Duodenal mucosa (tissue), 2 donors: ENCODE measurements around the gene PHACTR1.

ENCODE experiments used
- H3K27ac ChIP-seq: one replicate; pipeline ENCODE4 v1.7.0; 2013; ENCODE audit warnings: low read depth, low read length
- H3K27me3 ChIP-seq, 2 donors: one replicate each; pipeline ENCODE4 v1.7.0; 2013; ENCODE audit warnings: low read length in 2 of 2, control low read depth in 1 of 2; ENCODE audit not compliant: insufficient read depth in 2 of 2, control insufficient read depth in 1 of 2
- H3K36me3 ChIP-seq, 2 donors: one replicate each; pipeline ENCODE4 v1.7.0; 2013; ENCODE audit warnings: low read length in 2 of 2, control low read depth in 1 of 2; ENCODE audit not compliant: insufficient read depth in 2 of 2, control insufficient read depth in 1 of 2
- H3K4me1 ChIP-seq, 2 donors: one replicate each; pipeline ENCODE4 v1.7.0; 2013; ENCODE audit warnings: low read length in 2 of 2, control low read depth in 1 of 2; ENCODE audit not compliant: insufficient read depth in 2 of 2, control insufficient read depth in 1 of 2
- H3K4me3 ChIP-seq, 2 donors: one replicate each; pipeline ENCODE4 v1.7.0; 2013; ENCODE audit warnings: low read length in 2 of 2, low read depth in 1 of 2
- H3K9ac ChIP-seq, 2 donors: one replicate each; pipeline ENCODE4 v1.7.0; 2013; ENCODE audit warnings: low read length in 2 of 2, low read depth in 1 of 2
- H3K9me3 ChIP-seq, 2 donors: one replicate each; pipeline ENCODE4 v1.7.0; 2013; ENCODE audit warnings: low read length in 2 of 2, control low read depth in 1 of 2; ENCODE audit not compliant: control insufficient read depth in 1 of 2

PHACTR1 gene

GRCh38 chr6:12911427-12911826 is 194.9 kb downstream of the PHACTR1 start:
- no peak overlapping the region for H3K9ac ChIP-seq
- no peaks in the 10 kb centered on the region for H3K36me3 ChIP-seq
- no peaks in the 10 kb centered on the region for H3K9me3 ChIP-seq
- no peaks in the 10 kb centered on the region for H3K4me1 ChIP-seq
- no peak overlapping the region for H3K4me3 ChIP-seq
- no peaks in the 10 kb centered on the region for H3K27me3 ChIP-seq
- no peak overlapping the region for H3K27ac ChIP-seq

- H3K27ac ChIP-seq, result no peak overlapping the region
- H3K4me1 ChIP-seq, result no peaks in the 10 kb centered on the region
- H3K9me3 ChIP-seq, result no peaks in the 10 kb centered on the region
- no peaks in the 10 kb centered on the region for H3K27me3 ChIP-seq
- no peaks in the 10 kb centered on the region for H3K36me3 ChIP-seq
- no peak overlapping the region for H3K4me3 ChIP-seq
- no peak overlapping the region for H3K9ac ChIP-seq
Measured at GRCh38 chr6:12913201-12913600, 196.6 kb downstream of the PHACTR1 start.

GRCh38 chr6:12916006-12916405 is 199.4 kb downstream of the PHACTR1 start:
- H3K4me3 ChIP-seq, result no peak overlapping the region
- H3K4me1 ChIP-seq, result no peaks in the 10 kb centered on the region
- H3K27ac ChIP-seq, result no peak overlapping the region
- no peak overlapping the region for H3K9ac ChIP-seq
- H3K36me3 ChIP-seq, result no peaks in the 10 kb centered on the region
- no peaks in the 10 kb centered on the region for H3K27me3 ChIP-seq
- H3K9me3 ChIP-seq, result no peaks in the 10 kb centered on the region

- no peak overlapping the region for H3K4me3 ChIP-seq
- H3K4me1 ChIP-seq, result no peaks in the 10 kb centered on the region
- H3K9ac ChIP-seq, result no peak overlapping the region
- no peaks in the 10 kb centered on the region for H3K27me3 ChIP-seq
- H3K27ac ChIP-seq, result no peak overlapping the region
- H3K9me3 ChIP-seq, result no peaks in the 10 kb centered on the region
- H3K36me3 ChIP-seq, result no peaks in the 10 kb centered on the region
Measured at GRCh38 chr6:12916420-12917136, 200.0 kb downstream of the PHACTR1 start.

- no peaks in the 10 kb centered on the region for H3K36me3 ChIP-seq
- H3K27ac ChIP-seq, result no peak overlapping the region
- no peaks in the 10 kb centered on the region for H3K9me3 ChIP-seq
- H3K4me3 ChIP-seq, result no peak overlapping the region
- H3K4me1 ChIP-seq, result no peaks in the 10 kb centered on the region
- no peak overlapping the region for H3K9ac ChIP-seq
- H3K27me3 ChIP-seq, result no peaks in the 10 kb centered on the region
Measured at GRCh38 chr6:12921467-12921866, 204.9 kb downstream of the PHACTR1 start.

- Histone ChIP-seq H3K9me3 (no peaks in the 10 kb centered on the region), H3K4me1 (no peaks in the 10 kb centered on the region), H3K36me3 (no peaks in the 10 kb centered on the region), H3K4me3 (no peak overlapping the region), H3K27ac (no peak overlapping the region), H3K9ac (no peak overlapping the region), H3K27me3 (peaks cover 0 to 3% of the 10 kb centered on the region in 2 donors)
Measured at GRCh38 chr6:12923644-12924235, 207.2 kb downstream of the PHACTR1 start.

GRCh38 chr6:12924911-12925310 is 208.3 kb downstream of the PHACTR1 start:
- Histone ChIP-seq H3K4me3 (no peak overlapping the region), H3K27me3 (peaks cover 0 to 3% of the 10 kb centered on the region in 2 donors), H3K36me3 (no peaks in the 10 kb centered on the region), H3K9ac (no peak overlapping the region), H3K4me1 (no peaks in the 10 kb centered on the region), H3K9me3 (no peaks in the 10 kb centered on the region), H3K27ac (no peak overlapping the region)

- Histone ChIP-seq H3K4me3 (no peak overlapping the region), H3K4me1 (no peaks in the 10 kb centered on the region), H3K9ac (no peak overlapping the region), H3K27ac (no peak overlapping the region), H3K36me3 (no peaks in the 10 kb centered on the region), H3K9me3 (no peaks in the 10 kb centered on the region), H3K27me3 (peaks cover 0 to 3% of the 10 kb centered on the region in 2 donors)
Measured at GRCh38 chr6:12927746-12928145, 211.2 kb downstream of the PHACTR1 start.

- no peaks in the 10 kb centered on the region for H3K9me3 ChIP-seq
- no peaks in the 10 kb centered on the region for H3K36me3 ChIP-seq
- H3K27me3 ChIP-seq, result peaks cover 0 to 3% of the 10 kb centered on the region in 2 donors
- H3K9ac ChIP-seq, result no peak overlapping the region
- no peak overlapping the region for H3K4me3 ChIP-seq
- no peaks in the 10 kb centered on the region for H3K4me1 ChIP-seq
- no peak overlapping the region for H3K27ac ChIP-seq
Measured at GRCh38 chr6:12929678-12930077, 213.1 kb downstream of the PHACTR1 start.

- Histone ChIP-seq H3K9ac (no peak overlapping the region), H3K36me3 (no peaks in the 10 kb centered on the region), H3K27ac (no peak overlapping the region), H3K9me3 (no peaks in the 10 kb centered on the region), H3K27me3 (peaks cover 0 to 3% of the 10 kb centered on the region in 2 donors), H3K4me1 (no peaks in the 10 kb centered on the region), H3K4me3 (no peak overlapping the region)
Measured at GRCh38 chr6:12931639-12932038, 215.1 kb downstream of the PHACTR1 start.
